Measurements from ENCODE around the gene GYG1. TPM values are rescaled to one million over a fixed set of nuclear protein-coding genes. Genes with fewer than 3 reads are reported as not detected.

GYG1 gene
- total RNA-seq, 2 donors from 2014 or later, result 8.9 to 16.3 TPM

DNA sequence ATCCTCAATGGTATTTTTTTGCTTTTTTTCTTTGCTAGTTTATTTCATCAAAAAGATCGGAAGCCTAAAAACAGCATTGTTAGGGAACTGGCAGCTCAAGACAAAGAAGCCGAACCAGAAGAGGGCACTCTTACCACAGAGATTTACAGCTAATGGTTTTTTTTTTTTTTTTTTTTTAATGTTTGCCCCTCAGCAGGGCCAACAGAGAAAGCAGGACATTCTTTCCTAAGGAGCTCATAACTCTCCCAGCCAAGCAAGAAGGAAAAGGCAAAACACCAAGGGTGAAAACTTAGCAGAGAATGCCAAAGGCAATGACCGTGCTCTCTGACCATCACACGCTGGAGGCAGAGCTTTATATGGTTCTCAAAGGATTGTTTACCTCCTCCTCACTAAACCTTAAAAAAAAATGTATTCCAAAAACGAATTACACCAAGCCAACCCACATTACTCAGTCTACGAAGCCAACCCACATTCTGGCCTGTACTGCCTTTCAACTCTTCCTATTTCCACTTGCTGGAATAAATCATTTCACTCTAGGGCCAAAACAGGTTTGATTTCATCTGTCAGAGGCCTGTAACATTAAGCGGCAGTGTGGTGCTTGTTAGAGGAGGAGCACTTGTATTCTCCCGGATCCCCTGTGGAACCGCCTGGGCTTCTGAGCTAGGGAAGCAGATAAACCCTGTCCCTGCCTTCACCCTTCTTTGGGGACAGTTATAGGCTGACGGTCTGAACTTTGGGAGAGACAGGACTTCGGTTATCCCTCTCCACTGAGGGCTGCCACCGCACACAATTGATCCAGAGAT lies 35.6 kb upstream of the GYG1 start:
- no peaks in the 10 kb centered on the region for H3K27me3 ChIP-seq
- TF ChIP-seq, protein P1, sequence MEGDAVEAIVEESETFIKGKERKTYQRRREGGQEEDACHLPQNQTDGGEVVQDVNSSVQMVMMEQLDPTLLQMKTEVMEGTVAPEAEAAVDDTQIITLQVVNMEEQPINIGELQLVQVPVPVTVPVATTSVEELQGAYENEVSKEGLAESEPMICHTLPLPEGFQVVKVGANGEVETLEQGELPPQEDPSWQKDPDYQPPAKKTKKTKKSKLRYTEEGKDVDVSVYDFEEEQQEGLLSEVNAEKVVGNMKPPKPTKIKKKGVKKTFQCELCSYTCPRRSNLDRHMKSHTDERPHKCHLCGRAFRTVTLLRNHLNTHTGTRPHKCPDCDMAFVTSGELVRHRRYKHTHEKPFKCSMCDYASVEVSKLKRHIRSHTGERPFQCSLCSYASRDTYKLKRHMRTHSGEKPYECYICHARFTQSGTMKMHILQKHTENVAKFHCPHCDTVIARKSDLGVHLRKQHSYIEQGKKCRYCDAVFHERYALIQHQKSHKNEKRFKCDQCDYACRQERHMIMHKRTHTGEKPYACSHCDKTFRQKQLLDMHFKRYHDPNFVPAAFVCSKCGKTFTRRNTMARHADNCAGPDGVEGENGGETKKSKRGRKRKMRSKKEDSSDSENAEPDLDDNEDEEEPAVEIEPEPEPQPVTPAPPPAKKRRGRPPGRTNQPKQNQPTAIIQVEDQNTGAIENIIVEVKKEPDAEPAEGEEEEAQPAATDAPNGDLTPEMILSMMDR (IDR thresholded peaks at IDR 0.05), result peak in 6 of 7 experiments; percentile 42 to 78 (median 62)
- no peak for TF ChIP-seq POLR2A (IDR thresholded peaks at IDR 0.05)
- H3K4me3 ChIP-seq, result no peak overlapping the region
- WGBS, 2 donors, result 51 to 52% methylated on average over 12 of the region's 12 CpGs
- peak; percentile 77 for ATAC-seq
- no peaks in the 10 kb centered on the region for H3K9me3 ChIP-seq
- no peaks in the 10 kb centered on the region for H3K36me3 ChIP-seq (replicated peaks in 1 of 2; ENCODE audit: insufficient read depth in 1 of 2, low read depth in 2 of 2)
- H3K4me1 ChIP-seq, result no peaks in the 10 kb centered on the region
- peak; percentile 60 to 81 (median 70) for DNase-seq
- intact Hi-C loops (cut with DNase I), result no loop called here
- peak overlapping the region in 1 of 4 donors; percentile 2 for H3K27ac ChIP-seq

DNA sequence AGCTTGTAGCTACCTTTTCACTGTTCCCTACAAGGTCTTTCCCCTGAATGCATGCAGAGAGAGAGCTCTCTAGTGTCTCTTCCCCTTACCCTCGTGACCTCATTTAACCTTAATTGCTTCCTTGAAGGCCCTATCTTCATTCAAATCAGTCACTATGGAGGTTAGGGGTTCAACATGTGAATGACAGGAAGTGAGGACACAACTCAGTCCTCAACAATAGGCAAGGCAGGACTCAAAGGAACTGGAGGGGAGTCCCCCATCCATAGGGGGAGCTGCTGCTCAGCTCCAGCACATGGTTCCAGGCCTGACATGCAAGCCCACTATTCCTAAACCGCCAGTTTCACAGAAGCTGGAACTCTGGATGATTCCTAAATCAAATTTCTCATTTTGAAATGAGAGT lies 33.8 kb upstream of the GYG1 start:
- Histone ChIP-seq H3K36me3 (replicated peaks in 1 of 2; ENCODE audit: insufficient read depth in 1 of 2, low read depth in 2 of 2) (no peaks in the 10 kb centered on the region), H3K27ac (no peak overlapping the region), H3K4me3 (no peak overlapping the region), H3K9me3 (no peaks in the 10 kb centered on the region), H3K4me1 (no peaks in the 10 kb centered on the region), H3K27me3 (no peaks in the 10 kb centered on the region)
- ATAC-seq (no peak), DNase-seq (peak in 1 of 4 donors; percentile 26)
- intact Hi-C loops (cut with DNase I), result no loop called here
- 72 to 88% methylated on average over 2 of the region's 2 CpGs for WGBS, 2 donors
- TF ChIP-seq POLR2A (IDR thresholded peaks at IDR 0.05), result no peak
- TF ChIP-seq, protein P1 (IDR thresholded peaks at IDR 0.05), result no peak

DNA sequence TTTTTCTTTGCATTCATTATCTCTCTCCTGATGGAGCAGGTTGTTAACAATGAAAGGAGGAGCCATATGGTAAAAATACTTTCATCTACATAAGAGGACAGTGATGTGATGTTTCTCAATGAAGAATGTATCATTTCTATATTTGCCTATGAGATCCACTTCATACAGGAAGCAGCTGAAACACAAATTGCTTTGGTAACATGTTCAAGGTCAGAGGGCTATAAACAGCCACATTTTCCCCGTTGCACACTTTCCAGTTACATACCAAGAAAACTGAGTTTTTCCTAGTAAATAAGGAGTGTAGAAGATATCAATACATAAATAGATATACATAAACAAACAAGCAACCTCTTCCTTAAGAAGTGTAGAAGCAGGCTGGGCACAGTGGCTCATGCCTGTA lies 32.6 kb upstream of the GYG1 start:
- intact Hi-C loops (cut with DNase I), result no loop called here
- Histone ChIP-seq H3K27ac (no peak overlapping the region), H3K36me3 (replicated peaks in 1 of 2; ENCODE audit: insufficient read depth in 1 of 2, low read depth in 2 of 2) (no peaks in the 10 kb centered on the region), H3K27me3 (no peaks in the 10 kb centered on the region), H3K4me3 (no peak overlapping the region), H3K9me3 (no peaks in the 10 kb centered on the region), H3K4me1 (no peaks in the 10 kb centered on the region)
- 13 to 19% methylated on average over 1 of the region's 1 CpG for WGBS, 2 donors
- ATAC-seq, result no peak
- TF ChIP-seq POLR2A (IDR thresholded peaks at IDR 0.05), result no peak
- TF ChIP-seq, protein P1 (IDR thresholded peaks at IDR 0.05), result no peak
- DNase-seq, result no peak

DNA sequence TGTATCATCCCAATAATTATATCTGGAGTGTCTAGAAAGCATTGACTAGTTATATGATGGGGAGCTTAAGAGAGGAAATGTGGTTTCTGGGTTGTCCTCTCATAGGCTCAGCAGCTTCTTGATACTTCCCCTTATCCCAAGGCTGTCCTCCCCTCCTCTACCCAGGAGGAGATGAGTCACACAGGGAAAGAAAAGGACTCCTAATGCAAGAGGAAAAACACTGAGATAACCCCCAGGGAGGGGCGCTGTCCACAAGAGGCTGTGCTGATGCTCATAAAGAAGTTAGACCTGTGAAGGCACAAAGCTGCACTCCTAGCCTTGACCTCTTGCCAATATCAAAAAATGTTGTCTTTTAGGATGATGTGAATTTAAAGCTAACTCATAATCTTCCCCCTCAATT lies 28.8 kb upstream of the GYG1 start:
- DNase-seq, result peak in 1 of 4 donors; percentile 18
- intact Hi-C loops (cut with DNase I), result no loop called here
- Histone ChIP-seq H3K36me3 (replicated peaks in 1 of 2; ENCODE audit: insufficient read depth in 1 of 2, low read depth in 2 of 2) (no peaks in the 10 kb centered on the region), H3K27me3 (no peaks in the 10 kb centered on the region), H3K27ac (no peak overlapping the region), H3K4me1 (no peaks in the 10 kb centered on the region), H3K9me3 (no peaks in the 10 kb centered on the region), H3K4me3 (no peak overlapping the region)
- 62 to 67% methylated on average over 1 of the region's 1 CpG for WGBS, 2 donors
- TF ChIP-seq, protein P1 (IDR thresholded peaks at IDR 0.05), result no peak
- TF ChIP-seq POLR2A (IDR thresholded peaks at IDR 0.05), result no peak
- ATAC-seq, result no peak

DNA sequence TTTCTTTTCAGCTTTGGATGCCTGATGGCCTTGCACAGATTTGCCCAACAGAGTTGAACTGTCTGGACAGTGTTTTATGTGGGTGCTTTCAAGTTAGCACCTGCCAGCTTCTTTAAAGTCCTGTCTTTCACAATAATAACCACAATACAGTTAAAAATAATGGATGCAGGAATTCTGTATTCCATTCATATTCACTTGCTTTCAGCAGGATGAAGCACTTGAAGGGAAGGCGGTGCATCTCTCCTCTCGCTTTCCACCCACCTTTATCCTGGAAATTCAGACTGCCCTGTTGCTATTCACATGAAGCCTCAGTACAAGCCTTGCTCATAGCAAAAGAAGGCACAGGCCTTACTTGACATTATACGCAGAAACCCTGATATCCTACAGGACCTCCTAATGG lies 26.5 kb upstream of the GYG1 start:
- Histone ChIP-seq H3K27me3 (no peaks in the 10 kb centered on the region), H3K27ac (no peak overlapping the region), H3K36me3 (replicated peaks in 1 of 2; ENCODE audit: insufficient read depth in 1 of 2, low read depth in 2 of 2) (no peaks in the 10 kb centered on the region), H3K4me3 (no peak overlapping the region), H3K9me3 (no peaks in the 10 kb centered on the region), H3K4me1 (no peaks in the 10 kb centered on the region)
- 91 to 100% methylated on average over 3 of the region's 3 CpGs for WGBS, 2 donors
- TF ChIP-seq, protein P1 (IDR thresholded peaks at IDR 0.05), result no peak
- TF ChIP-seq POLR2A (IDR thresholded peaks at IDR 0.05), result no peak
- intact Hi-C loops (cut with DNase I), result no loop called here
- ATAC-seq (no peak), DNase-seq (no peak)
